HG02973 (cell line): ENCODE data around the gene CENPC.

Experiments used
- ATAC-seq: cut with Tn5 transposase; IDR thresholded peaks from one replicate; pipeline ENCODE4 v1.9.1; 2021; ENCODE audit warnings: moderate library complexity; ENCODE audit not compliant: unreplicated experiment

Gene CENPC, protein sequence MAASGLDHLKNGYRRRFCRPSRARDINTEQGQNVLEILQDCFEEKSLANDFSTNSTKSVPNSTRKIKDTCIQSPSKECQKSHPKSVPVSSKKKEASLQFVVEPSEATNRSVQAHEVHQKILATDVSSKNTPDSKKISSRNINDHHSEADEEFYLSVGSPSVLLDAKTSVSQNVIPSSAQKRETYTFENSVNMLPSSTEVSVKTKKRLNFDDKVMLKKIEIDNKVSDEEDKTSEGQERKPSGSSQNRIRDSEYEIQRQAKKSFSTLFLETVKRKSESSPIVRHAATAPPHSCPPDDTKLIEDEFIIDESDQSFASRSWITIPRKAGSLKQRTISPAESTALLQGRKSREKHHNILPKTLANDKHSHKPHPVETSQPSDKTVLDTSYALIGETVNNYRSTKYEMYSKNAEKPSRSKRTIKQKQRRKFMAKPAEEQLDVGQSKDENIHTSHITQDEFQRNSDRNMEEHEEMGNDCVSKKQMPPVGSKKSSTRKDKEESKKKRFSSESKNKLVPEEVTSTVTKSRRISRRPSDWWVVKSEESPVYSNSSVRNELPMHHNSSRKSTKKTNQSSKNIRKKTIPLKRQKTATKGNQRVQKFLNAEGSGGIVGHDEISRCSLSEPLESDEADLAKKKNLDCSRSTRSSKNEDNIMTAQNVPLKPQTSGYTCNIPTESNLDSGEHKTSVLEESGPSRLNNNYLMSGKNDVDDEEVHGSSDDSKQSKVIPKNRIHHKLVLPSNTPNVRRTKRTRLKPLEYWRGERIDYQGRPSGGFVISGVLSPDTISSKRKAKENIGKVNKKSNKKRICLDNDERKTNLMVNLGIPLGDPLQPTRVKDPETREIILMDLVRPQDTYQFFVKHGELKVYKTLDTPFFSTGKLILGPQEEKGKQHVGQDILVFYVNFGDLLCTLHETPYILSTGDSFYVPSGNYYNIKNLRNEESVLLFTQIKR

GRCh38 chr4:67545199-67546003, at the start of gene CENPC:
TSS of gene CENPC (minus strand) at chr4:67545503. CDS start at chr4:67545355, 148 bp downstream.
- ATAC-seq = peak; percentile 94

GRCh38 chr4:67593741-67594175, 48.5 kb upstream of the CENPC start:
- ATAC-seq = no peak

- ATAC-seq = no peak
These were observed 41.9 kb upstream of the CENPC start for GRCh38 chr4:67587156-67587555.

- ATAC-seq = no peak
These were observed 39.2 kb upstream of the CENPC start for GRCh38 chr4:67584496-67584895.

DNA sequence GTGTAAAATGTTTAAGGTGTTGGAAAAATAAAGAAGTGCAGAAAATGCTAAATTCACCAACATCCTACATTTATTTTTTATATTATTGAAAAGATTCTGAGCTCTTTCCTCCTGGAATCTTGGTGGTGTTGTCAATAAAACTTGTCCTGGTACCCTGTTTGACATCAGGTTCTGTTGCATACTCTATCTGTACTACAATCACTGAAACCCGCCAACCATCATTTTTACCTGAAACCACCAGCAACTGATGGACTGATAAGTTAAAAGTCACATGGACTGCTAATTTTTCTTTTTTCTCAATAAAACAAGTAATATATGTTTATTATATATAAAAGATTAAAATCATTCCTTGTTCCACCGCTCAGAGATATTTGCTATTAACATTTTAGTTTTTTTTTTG, 36.6 kb upstream of the CENPC start:
- no peak for ATAC-seq

GRCh38 chr4:67581208-67581857, 36.0 kb upstream of the CENPC start:
- ATAC-seq = peak; percentile 49

- ATAC-seq = peak; percentile 44
These were observed 35.3 kb upstream of the CENPC start for GRCh38 chr4:67580577-67580976.

DNA sequence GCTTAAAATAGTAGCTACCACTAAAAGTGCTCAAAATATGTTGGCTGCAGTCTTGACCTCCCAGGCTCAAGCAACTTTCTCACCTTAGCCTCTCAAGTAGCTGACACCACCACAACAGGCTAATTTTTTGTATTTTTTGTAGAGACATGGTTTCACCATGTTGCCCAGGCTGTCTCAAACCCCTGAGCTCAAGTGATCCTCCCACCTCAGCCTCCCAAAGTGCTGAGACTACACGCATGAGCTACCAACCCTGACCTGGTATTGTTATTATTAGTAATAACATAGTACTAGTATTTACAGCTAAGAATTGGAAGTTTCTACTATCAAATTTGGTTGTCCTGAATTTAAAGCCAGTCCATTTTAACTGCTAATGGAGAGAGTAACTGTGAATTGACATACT, 31.2 kb upstream of the CENPC start:
- peak; percentile 44 for ATAC-seq

DNA sequence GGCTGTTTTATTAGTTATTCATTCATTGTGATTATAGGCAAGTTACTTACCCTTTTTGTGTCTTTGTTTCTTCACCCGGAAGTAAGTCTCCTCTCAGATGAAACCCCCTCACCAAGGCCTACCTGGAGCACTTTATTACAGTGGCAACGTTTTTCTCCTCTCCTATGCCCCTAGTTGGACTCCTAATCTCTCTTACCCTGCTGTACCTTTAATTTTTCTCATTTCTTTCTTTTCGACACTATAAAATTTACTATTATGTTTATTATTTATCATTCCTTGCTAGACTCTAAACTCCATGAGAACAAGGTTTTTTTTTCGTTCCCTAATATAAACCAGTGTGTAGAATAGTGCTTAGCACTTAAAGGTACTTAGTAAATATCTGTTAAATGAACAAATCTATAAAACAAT, 30.8 kb upstream of the CENPC start:
- no peak for ATAC-seq

DNA sequence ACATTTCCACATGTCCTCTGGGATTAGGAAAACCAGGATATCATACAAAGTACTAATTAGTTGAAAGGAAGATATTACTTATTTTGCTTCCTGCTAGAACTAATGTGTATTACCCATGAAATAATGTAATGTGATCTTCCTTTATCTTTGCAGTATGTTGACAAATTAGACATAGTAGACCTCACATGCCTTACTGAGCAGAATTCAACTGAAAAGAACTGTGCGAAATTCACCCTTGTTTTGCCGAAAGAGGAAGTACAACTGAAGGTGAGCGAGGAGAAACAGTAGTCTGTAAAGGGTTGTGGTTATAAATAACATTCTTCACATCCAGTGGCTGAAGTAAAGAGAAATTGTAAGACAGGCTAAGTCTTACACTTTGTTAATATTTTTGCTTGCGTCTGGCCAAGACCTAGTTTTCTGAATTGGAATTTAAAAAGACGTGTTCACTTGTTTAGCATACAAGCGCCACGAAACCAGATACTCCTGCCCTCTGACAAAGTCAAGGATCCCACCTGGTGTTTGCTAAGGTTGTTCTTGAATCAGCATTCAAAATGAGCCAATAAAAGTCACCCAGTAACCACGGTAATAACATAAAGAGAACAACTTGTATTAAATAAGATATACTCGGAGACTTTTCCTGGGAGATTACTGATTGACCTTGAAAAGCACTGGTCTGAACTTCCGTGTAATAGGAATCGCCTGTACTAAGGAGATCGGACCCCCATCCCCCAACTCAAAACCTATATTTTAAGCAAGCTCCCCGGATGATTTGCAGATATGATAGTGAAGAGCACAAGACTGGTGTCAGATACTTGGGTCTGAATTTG, 30.1 kb upstream of the CENPC start:
- ATAC-seq = peak; percentile 88

DNA sequence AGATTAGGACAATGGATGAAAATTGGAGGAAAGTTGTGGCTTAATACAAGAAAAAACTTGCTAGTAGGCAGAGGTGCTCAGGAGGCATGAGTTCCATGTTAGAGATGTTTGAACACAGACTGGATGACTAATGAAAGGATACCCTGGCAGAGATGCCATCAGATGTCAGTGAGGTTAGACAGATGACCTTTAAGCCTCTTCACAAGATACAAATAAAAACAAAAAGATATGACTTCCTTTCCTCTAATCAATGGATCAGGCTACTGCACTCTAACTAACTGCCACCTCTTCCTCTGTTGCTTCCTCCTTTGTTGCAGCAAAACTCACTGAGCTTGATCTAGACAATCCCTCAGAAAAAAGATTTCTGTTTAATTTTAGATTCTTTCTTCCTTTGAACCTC, 27.9 kb upstream of the CENPC start:
- no peak for ATAC-seq

GRCh38 chr4:67571975-67572374, 26.7 kb upstream of the CENPC start:
- no peak for ATAC-seq

DNA sequence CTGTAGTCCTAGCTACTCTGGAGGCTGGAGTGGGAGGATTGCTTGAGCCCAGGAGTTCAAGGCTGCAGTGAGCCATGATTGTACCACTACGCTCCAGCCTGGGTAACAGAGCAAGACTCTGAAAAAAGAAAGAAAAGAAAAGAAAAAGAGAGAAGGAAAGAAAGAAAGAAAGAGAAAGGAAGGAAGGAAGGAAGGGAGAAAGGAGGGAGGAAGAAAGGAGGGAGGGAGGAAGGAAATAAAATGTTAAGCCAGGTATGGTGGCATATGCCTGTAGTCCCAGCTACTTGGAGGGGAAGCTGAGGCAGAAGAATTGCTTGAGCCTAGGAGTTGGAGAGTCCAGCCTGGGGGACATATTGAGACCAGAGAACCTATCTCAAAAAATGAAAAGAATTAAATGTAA, 25.2 kb upstream of the CENPC start:
- no peak for ATAC-seq

GRCh38 chr4:67568820-67569219, 23.5 kb upstream of the CENPC start:
- ATAC-seq = no peak

DNA sequence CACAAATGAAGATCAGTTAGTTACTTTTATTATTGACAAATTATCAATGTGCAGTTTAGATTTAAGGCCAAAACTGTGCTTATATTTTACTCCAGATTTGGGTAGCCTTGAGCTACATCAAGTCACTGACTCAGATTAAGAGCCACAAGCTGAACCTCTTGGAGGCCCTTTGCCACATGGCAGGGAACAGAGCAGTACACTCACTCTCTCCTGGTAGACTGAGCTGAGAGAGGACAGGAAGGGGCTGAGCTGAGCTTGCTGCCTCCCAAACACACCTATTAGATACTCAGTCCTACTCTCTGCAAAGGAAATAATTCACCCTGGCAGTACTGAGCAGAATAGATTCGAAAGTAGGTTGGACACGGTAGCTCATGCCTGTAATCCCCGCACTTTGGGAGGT, 21.0 kb upstream of the CENPC start:
- ATAC-seq = no peak

GRCh38 chr4:67565284-67565683, 20.0 kb upstream of the CENPC start:
- ATAC-seq = no peak

DNA sequence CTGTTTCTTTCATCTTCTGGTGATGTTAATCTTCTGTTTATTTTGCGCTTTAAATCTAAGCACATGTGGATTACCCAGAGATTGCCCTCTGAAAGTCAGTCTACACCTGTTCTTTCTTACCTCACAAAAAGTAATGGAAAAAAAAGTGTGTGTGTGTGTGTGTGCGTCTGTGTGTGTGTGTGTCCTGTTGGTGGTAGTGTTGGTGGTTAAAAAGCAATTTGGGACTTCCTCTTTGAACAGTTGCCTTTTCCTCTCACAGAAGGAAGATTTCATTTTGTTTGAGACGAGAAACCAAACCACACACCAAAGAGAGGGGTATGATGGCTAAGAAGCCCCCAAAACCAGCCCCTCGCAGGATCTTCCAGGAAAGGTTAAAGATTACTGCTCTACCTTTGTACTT, 13.2 kb upstream of the CENPC start, which contains the start of gene STAP1:
Gene STAP1 (plus strand): TSS at position 235 of the 400 bp plus-strand sequence. CDS start 83 bp downstream, at position 318.
- ATAC-seq = no peak

GRCh38 chr4:67556436-67556835, 11.1 kb upstream of the CENPC start:
- ATAC-seq = peak; percentile 45

DNA sequence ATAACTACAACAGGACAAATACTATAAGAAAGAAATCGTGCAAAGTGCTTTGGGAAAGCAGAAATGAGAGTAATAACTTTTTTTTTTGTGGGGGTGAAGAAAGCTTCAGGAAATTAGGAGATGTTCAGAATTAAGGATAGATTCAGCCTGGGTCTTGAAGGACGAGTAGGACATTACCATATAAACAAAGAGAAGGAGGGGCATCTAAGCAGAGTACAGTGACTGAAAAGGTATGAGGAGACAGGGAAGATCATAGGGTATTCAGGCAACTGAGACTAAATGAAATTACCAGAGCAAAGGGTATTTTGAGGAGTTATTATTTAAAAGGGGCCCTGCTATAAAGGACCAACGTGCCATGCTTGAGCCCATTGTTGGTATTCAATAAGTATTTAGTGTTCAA, 10.1 kb upstream of the CENPC start:
- ATAC-seq = no peak
